ENCODE results near the gene SYCP3.

Gene SYCP3

DNA sequence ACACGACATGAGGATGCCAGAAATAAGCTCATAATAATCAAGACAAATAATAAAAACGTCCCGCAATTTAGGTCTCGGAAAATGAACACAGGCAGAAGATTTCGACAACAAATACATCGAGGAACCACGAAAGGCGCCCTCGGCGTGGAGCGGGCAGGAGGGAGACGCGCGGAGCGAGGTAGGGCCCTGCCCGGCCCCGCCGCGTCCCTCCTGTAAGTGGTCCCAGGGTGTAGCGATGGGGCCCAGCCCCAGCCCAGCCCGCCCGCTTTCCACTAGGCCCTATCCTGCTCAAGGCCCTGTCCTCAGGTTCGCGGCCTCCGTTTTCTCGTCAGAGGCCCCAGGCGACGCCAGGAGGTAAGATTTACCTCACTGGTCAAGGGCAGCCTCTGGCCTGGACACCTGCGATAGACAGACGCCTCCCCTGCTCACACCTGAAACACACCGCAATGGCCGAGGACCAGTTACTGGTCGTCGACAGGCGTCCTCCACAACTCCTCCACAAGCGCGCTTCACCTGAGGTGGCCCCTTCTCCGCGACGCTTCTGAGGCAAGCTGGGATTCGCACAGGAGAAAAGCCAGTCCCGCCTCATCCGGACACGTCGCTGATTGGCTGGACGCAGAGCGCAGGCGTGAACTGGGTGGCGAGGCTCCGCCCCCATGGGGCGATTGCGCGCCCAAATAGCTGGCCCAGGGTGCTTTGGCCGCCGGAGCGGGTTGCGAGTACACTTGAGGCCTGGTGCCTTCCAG is at the start of gene SYCP3:
SYCP3 (minus strand) TSS at position 543 of the 746 bp plus-strand sequence. CDS start 1,527 bp downstream, outside the sequence.
- TF ChIP-seq, protein P1, sequence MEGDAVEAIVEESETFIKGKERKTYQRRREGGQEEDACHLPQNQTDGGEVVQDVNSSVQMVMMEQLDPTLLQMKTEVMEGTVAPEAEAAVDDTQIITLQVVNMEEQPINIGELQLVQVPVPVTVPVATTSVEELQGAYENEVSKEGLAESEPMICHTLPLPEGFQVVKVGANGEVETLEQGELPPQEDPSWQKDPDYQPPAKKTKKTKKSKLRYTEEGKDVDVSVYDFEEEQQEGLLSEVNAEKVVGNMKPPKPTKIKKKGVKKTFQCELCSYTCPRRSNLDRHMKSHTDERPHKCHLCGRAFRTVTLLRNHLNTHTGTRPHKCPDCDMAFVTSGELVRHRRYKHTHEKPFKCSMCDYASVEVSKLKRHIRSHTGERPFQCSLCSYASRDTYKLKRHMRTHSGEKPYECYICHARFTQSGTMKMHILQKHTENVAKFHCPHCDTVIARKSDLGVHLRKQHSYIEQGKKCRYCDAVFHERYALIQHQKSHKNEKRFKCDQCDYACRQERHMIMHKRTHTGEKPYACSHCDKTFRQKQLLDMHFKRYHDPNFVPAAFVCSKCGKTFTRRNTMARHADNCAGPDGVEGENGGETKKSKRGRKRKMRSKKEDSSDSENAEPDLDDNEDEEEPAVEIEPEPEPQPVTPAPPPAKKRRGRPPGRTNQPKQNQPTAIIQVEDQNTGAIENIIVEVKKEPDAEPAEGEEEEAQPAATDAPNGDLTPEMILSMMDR (IDR thresholded peaks at IDR 0.05; ENCODE audit: extremely low read depth, insufficient read depth, missing control alignments): no peak
- DNase-seq (ENCODE audit: low spot score): peak; percentile 13
- in situ Hi-C loops (cut with MboI; ENCODE audit: low pct_unique_long_range_greater_than_20kb, low sequenced_read_pairs, unreplicated experiment): no loop called here

DNA sequence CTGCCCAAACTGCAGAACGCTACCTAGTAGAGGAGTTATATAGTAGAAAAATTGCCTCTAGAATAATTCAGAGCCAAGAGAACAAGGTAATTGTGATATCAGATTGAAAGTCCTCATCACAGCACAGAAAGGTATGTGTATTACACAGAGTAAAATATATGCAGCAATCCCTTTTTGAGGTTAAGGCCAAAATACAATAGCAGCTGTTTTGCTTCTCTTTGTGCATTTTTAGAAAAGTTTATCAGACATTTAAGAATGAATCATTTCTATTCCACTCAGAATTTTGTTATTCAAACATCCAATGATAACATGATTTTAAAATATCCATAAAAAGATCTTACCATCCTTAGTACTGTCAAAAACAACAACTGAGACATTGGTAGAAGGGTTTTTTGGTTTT is 46.4 kb upstream of the SYCP3 start:
- TF ChIP-seq, protein P1 (IDR thresholded peaks at IDR 0.05; ENCODE audit: extremely low read depth, insufficient read depth, missing control alignments): no peak
- DNase-seq (ENCODE audit: low spot score): no peak
- in situ Hi-C loops (cut with MboI; ENCODE audit: low pct_unique_long_range_greater_than_20kb, low sequenced_read_pairs, unreplicated experiment): no loop called here

DNA sequence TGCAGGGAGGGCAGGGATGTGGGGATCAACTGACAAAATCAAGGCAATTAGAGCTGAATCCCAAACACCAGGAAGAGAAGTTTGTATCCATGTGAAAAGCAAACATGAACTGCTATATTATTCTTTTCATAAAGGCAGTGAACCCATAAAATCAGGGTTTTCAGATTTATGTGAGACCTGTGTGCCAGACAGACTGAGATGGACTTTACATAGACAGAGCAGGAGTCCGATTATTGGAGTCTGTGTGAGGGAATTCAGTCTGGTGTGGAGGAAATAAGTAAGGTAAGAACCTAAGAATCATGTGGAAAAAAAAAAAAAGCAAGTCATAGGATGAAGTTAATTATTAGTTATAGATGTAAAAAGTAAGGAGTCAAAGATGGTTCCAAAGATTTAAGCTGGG is 45.1 kb upstream of the SYCP3 start:
- no peak for DNase-seq (ENCODE audit: low spot score)
- in situ Hi-C loops (cut with MboI; ENCODE audit: low pct_unique_long_range_greater_than_20kb, low sequenced_read_pairs, unreplicated experiment): loop anchor here (5.0 kb wide), 1 partner anchor 48 kb away; the partner anchor contains the start of gene GNPTAB
- TF ChIP-seq, protein P1 (IDR thresholded peaks at IDR 0.05; ENCODE audit: extremely low read depth, insufficient read depth, missing control alignments): no peak

DNA sequence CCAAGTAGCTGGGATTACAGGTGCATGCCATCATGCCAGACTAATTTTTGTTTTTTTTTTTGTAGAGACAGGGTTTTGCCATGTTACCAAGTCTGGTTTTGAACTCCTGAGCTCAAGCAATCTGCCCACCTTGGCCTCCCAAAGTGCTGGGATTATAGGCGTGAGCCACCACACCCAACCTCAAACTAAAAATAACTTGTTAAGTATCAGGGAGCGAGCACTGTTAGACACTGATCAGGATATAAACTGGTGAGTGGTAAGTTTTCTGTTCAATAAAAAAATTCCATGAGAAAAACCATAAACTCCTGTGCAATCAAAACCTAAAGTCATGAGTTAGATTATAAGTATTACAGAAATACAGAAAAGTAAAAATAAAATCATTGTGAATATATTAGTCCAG is 44.6 kb upstream of the SYCP3 start:
- in situ Hi-C loops (cut with MboI; ENCODE audit: low pct_unique_long_range_greater_than_20kb, low sequenced_read_pairs, unreplicated experiment): loop anchor here (5.0 kb wide), 1 partner anchor 48 kb away; the partner anchor contains the start of gene GNPTAB
- no peak for DNase-seq (ENCODE audit: low spot score)
- TF ChIP-seq, protein P1 (IDR thresholded peaks at IDR 0.05; ENCODE audit: extremely low read depth, insufficient read depth, missing control alignments): no peak

DNA sequence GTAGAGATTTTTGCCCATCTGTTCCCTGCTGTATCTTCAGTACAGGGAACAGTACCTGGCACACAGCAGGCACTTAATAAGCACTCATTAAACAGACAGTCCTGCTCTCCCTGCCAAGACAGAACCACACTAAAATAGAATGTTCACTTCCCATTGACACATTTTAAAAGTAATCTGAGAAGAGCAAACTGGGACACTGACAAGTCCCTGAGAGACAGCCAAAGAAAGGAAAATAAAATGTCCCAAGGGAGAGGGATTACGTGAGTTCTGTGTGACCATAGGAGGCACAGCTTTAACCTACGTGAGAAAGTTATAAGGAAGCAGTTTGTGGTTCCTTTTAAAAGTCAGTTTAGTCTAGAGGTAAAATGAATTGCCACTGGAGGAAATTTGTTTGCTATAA is 43.9 kb upstream of the SYCP3 start:
- TF ChIP-seq, protein P1 (IDR thresholded peaks at IDR 0.05; ENCODE audit: extremely low read depth, insufficient read depth, missing control alignments): no peak
- no peak for DNase-seq (ENCODE audit: low spot score)
- in situ Hi-C loops (cut with MboI; ENCODE audit: low pct_unique_long_range_greater_than_20kb, low sequenced_read_pairs, unreplicated experiment): loop anchor here (5.0 kb wide), 1 partner anchor 49 kb away; the partner anchor contains the start of gene GNPTAB

DNA sequence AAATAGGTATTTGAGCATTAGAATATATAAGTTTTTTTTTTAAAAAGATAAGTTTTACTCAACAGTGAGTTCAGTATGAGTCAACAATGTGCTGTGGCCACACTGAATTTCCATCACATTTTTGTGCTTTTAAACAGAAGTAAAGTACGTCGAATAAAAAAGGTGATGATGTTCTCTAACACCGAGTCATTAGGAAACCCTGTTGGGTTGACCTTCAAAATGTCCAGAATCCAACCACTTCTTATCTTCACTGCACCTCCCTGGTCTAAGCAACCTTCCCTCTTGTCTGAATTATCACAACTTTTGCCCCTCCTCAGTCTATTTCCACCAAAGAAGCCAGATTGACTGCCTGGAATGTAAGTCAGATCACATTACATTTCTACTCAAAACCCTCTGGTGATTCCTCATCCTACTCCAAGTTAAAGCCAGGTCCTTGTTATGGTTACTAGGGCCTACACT is 43.0 kb upstream of the SYCP3 start:
- TF ChIP-seq, protein P1 (IDR thresholded peaks at IDR 0.05; ENCODE audit: extremely low read depth, insufficient read depth, missing control alignments): no peak
- DNase-seq (ENCODE audit: low spot score): no peak
- in situ Hi-C loops (cut with MboI; ENCODE audit: low pct_unique_long_range_greater_than_20kb, low sequenced_read_pairs, unreplicated experiment): loop anchor here (5.0 kb wide), 1 partner anchor 50 kb away; the partner anchor contains the start of gene GNPTAB

Measured in GM13977 (cell line).